ENCODE results near the gene EIF2B4. TPM values are rescaled to one million over a fixed set of nuclear protein-coding genes. Genes with fewer than 3 reads are reported as not detected.

Gene EIF2B4
- total and polyA plus RNA-seq, 2 of the 13 experiments (the other 11 are each of a cell fraction or from before 2014, with no cell fraction given): 91.5 to 96.4 TPM

DNA sequence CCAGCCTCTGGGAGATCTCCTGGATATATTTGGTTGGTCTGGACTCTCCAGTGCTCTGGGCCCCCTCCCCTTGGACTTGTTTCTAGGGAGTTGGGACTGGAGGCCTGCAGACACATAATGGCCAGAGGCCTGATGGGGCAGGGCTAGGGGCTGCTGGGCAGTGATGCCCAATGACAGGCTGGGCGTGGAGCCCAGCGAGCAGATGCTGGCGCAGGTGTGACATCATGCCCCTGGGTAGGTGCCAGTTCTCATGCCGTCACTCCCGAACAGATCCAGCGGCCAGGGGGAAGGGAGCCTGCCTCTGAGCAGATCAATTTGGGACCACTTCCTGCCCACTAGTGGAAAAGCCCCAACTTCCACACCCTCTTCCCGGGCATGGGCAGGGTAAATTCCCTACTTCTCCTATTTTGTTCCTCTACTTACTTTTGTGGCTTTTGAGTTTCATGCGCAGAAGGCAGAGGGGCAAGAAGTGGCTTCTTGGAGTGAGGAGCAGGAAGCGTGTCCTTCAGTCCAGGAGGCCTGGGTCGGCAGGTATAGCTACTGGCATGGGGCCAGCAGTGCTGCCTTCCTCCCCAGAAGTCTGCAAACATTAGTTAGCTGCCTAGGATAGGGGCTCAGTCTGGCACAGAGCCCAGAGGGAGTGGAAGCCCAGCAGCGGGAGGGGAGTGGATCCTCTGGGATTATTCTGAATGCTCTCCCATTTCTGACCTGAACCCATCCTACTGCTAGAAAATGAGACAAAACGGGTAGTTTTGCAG lies 53.3 kb downstream of the EIF2B4 start:
- 76% methylated on average over 8 of the region's 12 CpGs for WGBS (ENCODE audit: low lambda C conversion rate)
- ChIA-PET CTCF (ENCODE audit: low intra/inter-chr PET ratio, low total read pairs) (no interaction called here), POLR2A (interaction anchor here (1.0 to 1.5 kb wide), 3 partner anchors 9 to 53 kb away, joined by 3 to 6 read pairs (median 5); partner anchors contain the start of genes EIF2B4 and UCN)
- intact Hi-C loops (cut with micrococcal nuclease; ENCODE audit: unreplicated experiment): no loop called here
- peak; percentile 10; the same call in 1 of the 2 replicates for TF ChIP-seq LCORL (IDR thresholded peaks at IDR 0.05)
- TF ChIP-seq LCORL (CRISPR knock-in tag; IDR thresholded peaks at IDR 0.05): no peak
- no peak for TF ChIP-seq SP5 (CRISPR knock-in tag; IDR thresholded peaks at IDR 0.05; ENCODE audit: borderline replicate concordance, low read depth)
- 0 out of 2 replicates have a peak, but pooled peaks have one; percentile 28 for TF ChIP-seq ZNF891 (CRISPR knock-in tag; IDR thresholded peaks at IDR 0.05)
- TF ChIP-seq, protein P1, sequence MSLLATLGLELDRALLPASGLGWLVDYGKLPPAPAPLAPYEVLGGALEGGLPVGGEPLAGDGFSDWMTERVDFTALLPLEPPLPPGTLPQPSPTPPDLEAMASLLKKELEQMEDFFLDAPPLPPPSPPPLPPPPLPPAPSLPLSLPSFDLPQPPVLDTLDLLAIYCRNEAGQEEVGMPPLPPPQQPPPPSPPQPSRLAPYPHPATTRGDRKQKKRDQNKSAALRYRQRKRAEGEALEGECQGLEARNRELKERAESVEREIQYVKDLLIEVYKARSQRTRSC (CRISPR knock-in tag; IDR thresholded peaks at IDR 0.05; ENCODE audit: low read depth): no peak
- TF ChIP-seq ZNF224 (CRISPR knock-in tag; IDR thresholded peaks at IDR 0.05): no peak
- no peak overlapping the region for H2AFZ ChIP-seq (ENCODE audit: low read length)
- H4K20me1 ChIP-seq (ENCODE audit: insufficient read depth, low read length): no peaks in the 10 kb centered on the region
- DNase-seq (ENCODE audit: low spot score) (no peak), FAIRE-seq (no peak), ATAC-seq (no peak)
- H3K79me2 ChIP-seq (ENCODE audit: insufficient read depth, low read length): peaks cover 6% of the 10 kb centered on the region
- H3K4me1 ChIP-seq (ENCODE audit: insufficient read depth, low read length): peaks cover 42% of the 10 kb centered on the region
- no TSS peak for BruUV-seq (replicated peaks)
- no peaks in the 10 kb centered on the region; a peak in 1 of 5 replicates for H3K36me3 ChIP-seq (replicated peaks in 1 of 2; ENCODE audit: control insufficient read depth in 1 of 2, insufficient read depth in 2 of 2, low read length in 2 of 2)
- H3K4me3 ChIP-seq (replicated peaks in 1 of 3; ENCODE audit: insufficient read depth in 1 of 3, low read depth in 2 of 3, low read length in 3 of 3): no peak overlapping the region
- no peak overlapping the region for H3K9ac ChIP-seq (ENCODE audit: insufficient read depth, low read depth, low read length)
- no peak overlapping the region for H3K4me2 ChIP-seq (ENCODE audit: low read depth, low read length)
- H3K27me3 ChIP-seq (ENCODE audit: control insufficient read depth in 1 of 2, insufficient read depth in 2 of 2, low read length in 2 of 2): no peaks in the 10 kb centered on the region
- H3K27ac ChIP-seq (ENCODE audit: extremely low read length, insufficient read depth, low read length): no peak overlapping the region
- H3K9me3 ChIP-seq (ENCODE audit: low read length): no peaks in the 10 kb centered on the region
- in situ Hi-C loops (cut with HindIII; ENCODE audit: extremely low pct_ligation_motif_present, low pct_unique_long_range_greater_than_20kb): no loop called here

- H3K27me3 ChIP-seq (ENCODE audit: control insufficient read depth in 1 of 2, insufficient read depth in 2 of 2, low read length in 2 of 2): no peaks in the 10 kb centered on the region
- intact Hi-C loops (cut with micrococcal nuclease; ENCODE audit: unreplicated experiment): no loop called here
- H3K9me3 ChIP-seq (ENCODE audit: low read length): no peaks in the 10 kb centered on the region
- in situ Hi-C loops (cut with HindIII; ENCODE audit: extremely low pct_ligation_motif_present, low pct_unique_long_range_greater_than_20kb): no loop called here
- POLR2A ChIA-PET: interaction anchor here (1.2 to 1.6 kb wide), 2 partner anchors 12 to 56 kb away, joined by 3 to 6 read pairs; no protein-coding TSS in a partner anchor
- no peak overlapping the region for H3K4me3 ChIP-seq (replicated peaks in 1 of 3; ENCODE audit: insufficient read depth in 1 of 3, low read depth in 2 of 3, low read length in 3 of 3)
- no peak overlapping the region for H3K9ac ChIP-seq (ENCODE audit: insufficient read depth, low read depth, low read length)
- H3K36me3 ChIP-seq (replicated peaks in 1 of 2; ENCODE audit: control insufficient read depth in 1 of 2, insufficient read depth in 2 of 2, low read length in 2 of 2): peaks cover 0 to 2% of the 10 kb centered on the region in 2 experiments; a peak in 1 of 5 replicates
- 92% methylated on average over 8 of the region's 8 CpGs for WGBS (ENCODE audit: low lambda C conversion rate)
- FAIRE-seq (no peak), DNase-seq (ENCODE audit: low spot score) (no peak), ATAC-seq (no peak)
- H3K79me2 ChIP-seq (ENCODE audit: insufficient read depth, low read length): no peaks in the 10 kb centered on the region
- no peaks in the 10 kb centered on the region for H4K20me1 ChIP-seq (ENCODE audit: insufficient read depth, low read length)
- no peak overlapping the region for H3K27ac ChIP-seq (ENCODE audit: extremely low read length, insufficient read depth, low read length)
- BruUV-seq (replicated peaks): no TSS peak
- no peak overlapping the region for H3K4me2 ChIP-seq (ENCODE audit: low read depth, low read length)
- peaks cover 31% of the 10 kb centered on the region for H3K4me1 ChIP-seq (ENCODE audit: insufficient read depth, low read length)
- CTCF ChIA-PET (ENCODE audit: low intra/inter-chr PET ratio, low total read pairs): no interaction called here
- no peak overlapping the region for H2AFZ ChIP-seq (ENCODE audit: low read length)
- no peak for TF ChIP-seq GMEB2 (CRISPR knock-in tag; IDR thresholded peaks at IDR 0.05; ENCODE audit: low read depth)
- TF ChIP-seq RBM39 (IDR thresholded peaks at IDR 0.05; ENCODE audit: low read depth, low read length, poor library complexity, severe bottlenecking): no peak
- no peak for TF ChIP-seq ZNF562 (CRISPR knock-in tag; IDR thresholded peaks at IDR 0.05; ENCODE audit: borderline replicate concordance)
These were observed 55.0 kb downstream of the EIF2B4 start for GRCh38 chr2:27315122-27315521.
